Forelimb muscle (tissue), 1 donor: ENCODE results near the gene SDS. TPM values are rescaled to one million over a fixed set of nuclear protein-coding genes. Genes with fewer than 3 reads are reported as not detected.

Experiments used
- DNase-seq: peaks from one replicate; pipeline ENCODE4 v3.0.0-alpha.2; 2013; ENCODE audit warnings: low read depth
- polyA plus RNA-seq: library from polyadenylated mRNA; unstranded; fragments of 120-200 nt; gene quantifications from one replicate; pipeline ENCODE4 v1.2.1, GENCODE V29; 2013; ENCODE audit not compliant: insufficient read length

SDS gene
- 0.20 TPM for polyA plus RNA-seq

- DNase-seq: no peak
These were observed at the start of gene SDS for GRCh38 chr12:113403435-113404415. Gene SDS, minus strand, starts transcription at chr12:113403887. Its CDS starts 4,179 bp downstream, at chr12:113399708.

GRCh38 chr12:113453330-113453729 lies 49.6 kb upstream of the SDS start:
- DNase-seq: no peak

GRCh38 chr12:113452458-113452857 lies 48.8 kb upstream of the SDS start:
- DNase-seq: no peak

- DNase-seq: no peak
These were observed 46.2 kb upstream of the SDS start for GRCh38 chr12:113449839-113450238.

- DNase-seq: no peak
These were observed 45.6 kb upstream of the SDS start for GRCh38 chr12:113449299-113449698.

GRCh38 chr12:113448873-113449272 lies 45.2 kb upstream of the SDS start:
- DNase-seq: no peak

GRCh38 chr12:113445544-113446171 lies 42.0 kb upstream of the SDS start:
- DNase-seq: no peak

- no peak for DNase-seq
These were observed 39.4 kb upstream of the SDS start for GRCh38 chr12:113443030-113443539.

GRCh38 chr12:113440947-113441782 lies 37.5 kb upstream of the SDS start:
- no peak for DNase-seq

GRCh38 chr12:113440336-113440735 lies 36.6 kb upstream of the SDS start:
- no peak for DNase-seq

- no peak for DNase-seq
These were observed 35.9 kb upstream of the SDS start for GRCh38 chr12:113439606-113440030.

GRCh38 chr12:113439301-113439597 lies 35.6 kb upstream of the SDS start:
- DNase-seq: no peak

GRCh38 chr12:113438523-113439300 lies 35.0 kb upstream of the SDS start:
- no peak for DNase-seq

- no peak for DNase-seq
These were observed 34.0 kb upstream of the SDS start for GRCh38 chr12:113437729-113438100.

- DNase-seq: no peak
These were observed 33.5 kb upstream of the SDS start for GRCh38 chr12:113436993-113437728.

- no peak for DNase-seq
These were observed 32.9 kb upstream of the SDS start for GRCh38 chr12:113436586-113436985.

GRCh38 chr12:113435367-113435766 lies 31.7 kb upstream of the SDS start:
- DNase-seq: no peak

- no peak for DNase-seq
These were observed 29.3 kb upstream of the SDS start for GRCh38 chr12:113432986-113433385.

- no peak for DNase-seq
These were observed 24.8 kb upstream of the SDS start for GRCh38 chr12:113428482-113428881.

GRCh38 chr12:113427882-113428281 lies 24.2 kb upstream of the SDS start:
- DNase-seq: no peak
